D721Med (cell line): ENCODE data around the gene GAPVD1.
"Not testable (repeated sequence)": the region's sequence is repeated elsewhere in the genome, so short reads cannot be mapped to it uniquely, and the experiment has no call there.

Experiments used
- DNase-seq: peaks from one replicate; pipeline ENCODE4 v3.0.0; 2011; ENCODE audit warnings: low spot score; ENCODE audit not compliant: insufficient read length
- FAIRE-seq: peaks from 2 replicates; lab custom pipeline; 2011; peaks lifted over from hg19 to GRCh38; lab: Jason Lieb, UNC
- TF ChIP-seq, protein P1 (sequence below): IDR thresholded peaks from 2 replicates; pipeline ENCODE4 v1.5.1; 2012; ENCODE audit warnings: mild to moderate bottlenecking, control low read depth; ENCODE audit not compliant: insufficient read depth; ENCODE audit errors: missing control alignments

Gene GAPVD1

DNA sequence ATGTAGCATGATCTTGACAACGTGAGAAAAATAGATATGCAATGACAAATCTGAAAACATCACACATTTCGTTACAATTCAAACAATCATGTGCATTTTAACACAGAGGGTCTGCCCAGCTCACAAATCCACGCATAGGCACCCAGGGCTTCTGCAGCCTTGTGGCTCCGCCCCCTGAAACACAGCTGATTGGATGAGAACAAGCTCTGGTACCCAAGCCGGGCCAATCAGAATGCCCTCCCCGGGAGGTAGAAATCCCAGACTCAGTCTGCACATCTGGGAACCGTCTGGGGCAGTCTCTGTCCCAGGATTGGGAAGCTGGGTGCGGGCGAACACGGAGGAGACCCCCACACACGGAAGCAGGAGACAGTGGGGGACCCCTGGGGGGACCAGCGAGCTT is 137.5 kb downstream of the GAPVD1 start:
- no peak for FAIRE-seq
- TF ChIP-seq, protein P1, sequence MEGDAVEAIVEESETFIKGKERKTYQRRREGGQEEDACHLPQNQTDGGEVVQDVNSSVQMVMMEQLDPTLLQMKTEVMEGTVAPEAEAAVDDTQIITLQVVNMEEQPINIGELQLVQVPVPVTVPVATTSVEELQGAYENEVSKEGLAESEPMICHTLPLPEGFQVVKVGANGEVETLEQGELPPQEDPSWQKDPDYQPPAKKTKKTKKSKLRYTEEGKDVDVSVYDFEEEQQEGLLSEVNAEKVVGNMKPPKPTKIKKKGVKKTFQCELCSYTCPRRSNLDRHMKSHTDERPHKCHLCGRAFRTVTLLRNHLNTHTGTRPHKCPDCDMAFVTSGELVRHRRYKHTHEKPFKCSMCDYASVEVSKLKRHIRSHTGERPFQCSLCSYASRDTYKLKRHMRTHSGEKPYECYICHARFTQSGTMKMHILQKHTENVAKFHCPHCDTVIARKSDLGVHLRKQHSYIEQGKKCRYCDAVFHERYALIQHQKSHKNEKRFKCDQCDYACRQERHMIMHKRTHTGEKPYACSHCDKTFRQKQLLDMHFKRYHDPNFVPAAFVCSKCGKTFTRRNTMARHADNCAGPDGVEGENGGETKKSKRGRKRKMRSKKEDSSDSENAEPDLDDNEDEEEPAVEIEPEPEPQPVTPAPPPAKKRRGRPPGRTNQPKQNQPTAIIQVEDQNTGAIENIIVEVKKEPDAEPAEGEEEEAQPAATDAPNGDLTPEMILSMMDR, result no peak
- DNase-seq, result no peak

DNA sequence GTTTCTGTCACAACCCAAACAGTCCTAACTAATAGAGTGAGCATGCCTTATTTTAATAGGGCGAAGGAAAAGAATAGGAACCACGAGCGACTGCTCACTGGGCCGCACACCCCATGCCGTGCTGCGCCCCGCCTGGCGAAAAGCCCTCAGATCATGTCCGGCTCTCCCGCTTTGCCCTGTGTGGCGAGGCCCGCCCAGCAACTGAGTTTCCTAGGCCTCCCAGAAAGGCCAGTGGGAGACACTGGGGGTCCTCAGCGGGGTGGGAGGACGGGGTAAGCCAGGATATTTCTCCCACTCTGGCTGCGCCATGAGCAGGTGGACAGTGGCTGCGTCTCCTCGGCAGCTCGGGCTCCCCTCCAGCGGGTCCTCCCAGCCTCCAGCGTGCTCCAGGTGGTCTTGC is 138.0 kb downstream of the GAPVD1 start:
- FAIRE-seq (no peak), DNase-seq (no peak)
- TF ChIP-seq, protein P1, result no peak

DNA sequence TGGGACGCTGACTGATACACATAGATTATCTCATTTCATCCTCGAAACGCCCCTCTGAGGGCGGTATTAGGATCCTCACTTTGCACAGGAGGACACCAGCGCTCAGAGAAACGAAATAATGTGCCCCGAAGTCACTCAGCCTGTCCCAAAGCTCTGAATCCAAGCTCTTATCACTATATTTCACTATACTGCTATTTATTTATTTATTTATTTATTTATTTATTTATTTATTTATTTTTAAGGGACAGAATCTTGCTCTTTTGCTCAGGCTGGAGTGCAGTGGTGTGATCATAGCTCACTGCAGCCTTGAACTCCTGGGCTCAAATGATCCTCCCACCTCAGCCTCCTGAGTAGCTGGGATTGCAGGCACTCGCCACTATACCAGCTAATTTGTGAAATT is 138.6 kb downstream of the GAPVD1 start:
- not testable (repeated sequence) for FAIRE-seq, DNase-seq

DNA sequence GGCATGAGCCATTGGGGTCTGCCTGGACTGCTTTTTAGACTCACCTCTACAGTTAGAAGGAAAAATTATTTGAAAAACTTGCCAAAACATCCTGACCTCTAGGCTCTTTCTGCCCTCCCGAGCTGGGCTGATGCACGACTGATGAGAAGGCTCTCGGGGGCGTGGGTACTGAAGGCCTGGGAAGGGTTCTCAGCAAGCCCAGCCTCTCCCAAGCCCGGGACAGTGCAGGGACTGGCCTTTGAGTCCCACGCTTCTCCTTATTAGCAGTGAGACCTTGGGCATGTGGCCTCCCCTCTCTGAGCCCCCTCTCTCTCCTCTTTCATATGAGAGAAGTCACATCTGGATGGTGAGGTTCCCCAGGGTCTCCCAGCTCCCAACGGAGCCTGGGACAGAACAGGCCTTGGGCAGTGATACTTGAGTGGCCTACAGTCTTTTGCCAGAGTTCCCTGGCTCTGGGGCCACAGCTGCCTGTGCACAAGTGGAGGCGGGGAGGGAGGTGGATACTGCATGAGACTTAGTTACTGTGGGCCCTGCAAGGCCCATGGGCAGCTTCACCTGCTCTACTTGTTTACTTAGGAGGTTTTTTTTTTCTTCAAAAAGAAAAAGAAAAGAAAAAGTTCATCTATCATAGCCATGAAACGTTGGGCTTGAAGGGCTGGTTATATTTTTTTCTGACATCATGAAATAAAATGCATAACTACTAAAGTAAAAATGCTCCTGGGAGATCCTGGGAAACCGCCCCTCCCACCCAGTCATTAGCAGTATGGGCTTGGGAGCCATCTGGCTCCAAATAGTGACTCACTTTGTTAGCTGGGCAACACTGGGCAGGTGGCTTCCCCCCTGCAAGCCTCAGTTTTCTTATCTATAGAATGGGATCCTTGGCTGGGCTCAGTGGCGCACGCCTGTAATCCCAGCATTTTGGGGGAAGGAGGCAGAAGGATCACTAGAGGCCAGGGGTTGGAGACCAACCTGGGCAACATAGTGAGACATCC is 139.4 kb downstream of the GAPVD1 start:
- DNase-seq, result no peak
- no peak for FAIRE-seq
- TF ChIP-seq, protein P1, result no peak

DNA sequence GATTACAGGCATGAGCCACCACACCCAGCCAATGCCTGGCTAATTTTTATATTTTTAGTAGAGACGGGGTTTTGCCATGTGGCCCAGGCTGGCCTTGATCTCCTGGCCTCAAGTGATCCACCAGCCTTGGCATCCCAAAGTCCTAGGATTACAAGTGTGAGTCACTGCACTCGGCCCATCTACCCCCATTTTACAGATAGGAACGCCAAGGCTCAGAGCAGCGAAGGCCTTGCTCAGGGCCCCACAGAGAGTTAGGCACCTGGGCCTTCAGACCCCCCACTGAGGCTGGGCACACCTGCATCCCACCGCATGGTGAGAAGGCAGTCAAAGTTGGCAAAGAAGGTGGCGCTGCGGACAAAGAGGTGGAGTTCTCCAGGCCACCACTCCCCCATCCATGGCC is 143.1 kb downstream of the GAPVD1 start:
- no peak for FAIRE-seq
- TF ChIP-seq, protein P1, result no peak
- no peak for DNase-seq

DNA sequence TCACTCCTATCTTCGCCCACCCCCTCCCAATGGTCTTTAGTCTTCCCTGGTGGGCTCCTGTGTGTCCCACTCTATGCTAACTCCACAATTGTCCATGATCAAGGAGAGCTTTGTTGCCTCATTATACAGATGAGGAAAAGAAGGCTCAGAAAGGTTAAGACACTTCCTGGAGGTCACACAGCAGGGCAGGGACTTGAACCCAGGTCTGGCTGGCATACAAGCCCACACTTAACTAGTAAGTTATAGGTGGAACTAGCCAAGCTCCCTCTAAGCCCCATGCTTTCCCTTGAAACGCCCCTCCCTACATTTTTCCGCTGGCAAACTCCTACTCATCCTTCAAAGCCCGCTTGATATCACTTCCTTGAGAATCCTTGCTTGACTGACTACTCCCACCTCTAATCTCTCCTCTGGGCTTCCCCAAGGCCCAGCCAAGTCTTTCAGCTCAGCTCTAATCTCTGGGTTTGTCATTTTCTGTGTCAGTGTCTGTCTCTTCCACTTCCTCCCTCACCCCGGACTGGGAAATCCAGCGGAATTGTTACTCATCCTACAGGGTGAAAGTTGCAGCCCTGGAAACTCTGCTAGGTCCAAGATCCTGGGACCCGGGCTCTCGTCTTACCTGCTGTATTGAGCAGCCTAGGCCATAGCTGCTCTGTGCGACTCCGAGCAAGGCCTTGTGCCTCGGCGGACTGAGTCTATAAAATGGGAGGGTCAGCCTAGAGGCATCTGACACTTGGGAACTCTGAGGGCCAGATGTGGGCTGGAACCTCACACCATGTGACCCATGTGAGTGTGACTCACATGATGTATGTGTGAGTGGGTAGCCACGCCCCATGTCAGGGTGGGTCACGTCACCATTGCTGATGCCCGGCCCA is 144.5 kb downstream of the GAPVD1 start:
- FAIRE-seq, result no peak
- DNase-seq, result no peak
- TF ChIP-seq, protein P1, result no peak

DNA sequence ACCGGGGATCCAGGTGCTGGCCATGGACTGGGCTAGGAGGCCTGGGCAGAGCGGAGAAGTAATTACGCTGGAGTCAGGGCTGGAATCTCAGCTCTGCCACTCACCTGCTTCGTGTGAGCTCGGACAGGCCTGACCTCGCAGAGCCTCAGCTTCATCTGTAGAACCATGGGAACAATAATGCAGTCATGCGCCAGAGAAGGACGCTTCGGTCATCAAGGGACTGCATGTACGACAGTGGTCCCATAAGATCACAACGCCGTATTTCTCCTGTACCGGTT is 145.1 kb downstream of the GAPVD1 start:
- DNase-seq (no peak), FAIRE-seq (no peak)
- TF ChIP-seq, protein P1, result no peak
